ENCODE data around the gene SYT5. TPM values are rescaled to one million over a fixed set of nuclear protein-coding genes. Genes with fewer than 3 reads are reported as not detected.

SYT5 gene
- total RNA-seq, 1 experiment from 2014 or later = 0.71 TPM

GRCh38 chr19:55228015-55228391 lies 47.9 kb upstream of the SYT5 start:
- H3K9me3 Mint-ChIP-seq (ENCODE audit: low read depth, unreplicated experiment) = no peaks in the 10 kb centered on the region
- no TSS peak for BruUV-seq (replicated peaks)
- CTCF ChIA-PET = no interaction called here
- no peak overlapping the region for H3K27ac Mint-ChIP-seq (ENCODE audit: unreplicated experiment)
- H3K4me3 Mint-ChIP-seq (ENCODE audit: low read depth, unreplicated experiment) = no peak overlapping the region
- intact Hi-C loops (cut with micrococcal nuclease; ENCODE audit: unreplicated experiment) = no loop called here
- TF ChIP-seq CTCF (IDR thresholded peaks at IDR 0.05; ENCODE audit: unreplicated experiment) = no peak
- H3K36me3 Mint-ChIP-seq (ENCODE audit: insufficient read depth, unreplicated experiment) = peaks cover 59% of the 10 kb centered on the region
- no peak for DNase-seq
- no peaks in the 10 kb centered on the region for H3K4me1 Mint-ChIP-seq (ENCODE audit: low read depth, unreplicated experiment)
- no peaks in the 10 kb centered on the region for H3K27me3 Mint-ChIP-seq (ENCODE audit: unreplicated experiment)

GRCh38 chr19:55227241-55228014 lies 47.3 kb upstream of the SYT5 start:
- CTCF ChIA-PET = no interaction called here
- TF ChIP-seq CTCF (IDR thresholded peaks at IDR 0.05; ENCODE audit: unreplicated experiment) = no peak
- Mint-ChIP-seq H3K4me1 (ENCODE audit: low read depth, unreplicated experiment) (no peaks in the 10 kb centered on the region), H3K27me3 (ENCODE audit: unreplicated experiment) (no peaks in the 10 kb centered on the region), H3K36me3 (ENCODE audit: insufficient read depth, unreplicated experiment) (peaks cover 54% of the 10 kb centered on the region), H3K4me3 (ENCODE audit: low read depth, unreplicated experiment) (no peak overlapping the region), H3K27ac (ENCODE audit: unreplicated experiment) (peak overlapping the region; percentile 16), H3K9me3 (ENCODE audit: low read depth, unreplicated experiment) (no peaks in the 10 kb centered on the region)
- intact Hi-C loops (cut with micrococcal nuclease; ENCODE audit: unreplicated experiment) = no loop called here
- DNase-seq = no peak
- BruUV-seq (replicated peaks) = no TSS peak

- intact Hi-C loops (cut with micrococcal nuclease; ENCODE audit: unreplicated experiment) = no loop called here
- Mint-ChIP-seq H3K27ac (ENCODE audit: unreplicated experiment) (peak overlapping the region; percentile 16), H3K4me3 (ENCODE audit: low read depth, unreplicated experiment) (no peak overlapping the region), H3K36me3 (ENCODE audit: insufficient read depth, unreplicated experiment) (peaks cover 48% of the 10 kb centered on the region), H3K4me1 (ENCODE audit: low read depth, unreplicated experiment) (no peaks in the 10 kb centered on the region), H3K27me3 (ENCODE audit: unreplicated experiment) (no peaks in the 10 kb centered on the region), H3K9me3 (ENCODE audit: low read depth, unreplicated experiment) (no peaks in the 10 kb centered on the region)
- BruUV-seq (replicated peaks) = no TSS peak
- CTCF ChIA-PET = no interaction called here
- no peak for DNase-seq
- no peak for TF ChIP-seq CTCF (IDR thresholded peaks at IDR 0.05; ENCODE audit: unreplicated experiment)
These were observed 46.7 kb upstream of the SYT5 start for GRCh38 chr19:55226788-55227187.

- Mint-ChIP-seq H3K27ac (ENCODE audit: unreplicated experiment) (peak overlapping the region; percentile 16), H3K4me1 (ENCODE audit: low read depth, unreplicated experiment) (no peaks in the 10 kb centered on the region), H3K9me3 (ENCODE audit: low read depth, unreplicated experiment) (no peaks in the 10 kb centered on the region), H3K4me3 (ENCODE audit: low read depth, unreplicated experiment) (no peak overlapping the region), H3K36me3 (ENCODE audit: insufficient read depth, unreplicated experiment) (peaks cover 48% of the 10 kb centered on the region), H3K27me3 (ENCODE audit: unreplicated experiment) (no peaks in the 10 kb centered on the region)
- BruUV-seq (replicated peaks) = no TSS peak
- no peak for DNase-seq
- intact Hi-C loops (cut with micrococcal nuclease; ENCODE audit: unreplicated experiment) = no loop called here
- TF ChIP-seq CTCF (IDR thresholded peaks at IDR 0.05; ENCODE audit: unreplicated experiment) = no peak
- CTCF ChIA-PET = no interaction called here
These were observed 46.2 kb upstream of the SYT5 start for GRCh38 chr19:55226273-55226672.
